NCI-H748 (cell line): Measurements from ENCODE around the gene SLC17A7.

Experiments used
- DNase-seq: peaks from one replicate; lab custom pipeline; 2025; ENCODE audit not compliant: unreplicated experiment; lab: John Stamatoyannopoulos, UW

Gene SLC17A7

GRCh38 chr19:49383599-49383998 is 57.7 kb downstream of the SLC17A7 start:
- no peak for DNase-seq

- no peak for DNase-seq
Measured at GRCh38 chr19:49382639-49383038, 58.7 kb downstream of the SLC17A7 start.

GRCh38 chr19:49380391-49380790 is 60.9 kb downstream of the SLC17A7 start:
- DNase-seq, result no peak
